Activated effector memory CD4-positive, alpha-beta T cell treated with Interleukin-2 at 50 U/mL for 16 hours (primary cell): ENCODE measurements around the gene SEMA3F.
A peak's percentile ranks its signal among the peaks of the same experiment; 100 is the strongest.
"Not testable (repeated sequence)": the region's sequence is repeated elsewhere in the genome, so short reads cannot be mapped to it uniquely, and the experiment has no call there.

Source experiments
- DNase-seq: peaks from one replicate; pipeline ENCODE4 v3.0.0-alpha.2; 2020

SEMA3F gene

GRCh38 chr3:50194128-50194902, 39.2 kb downstream of the SEMA3F start:
- DNase-seq, result peak; percentile 75

- peak; percentile 11 for DNase-seq
These were observed 39.9 kb downstream of the SEMA3F start for GRCh38 chr3:50194903-50195500.

- DNase-seq, result no peak
These were observed 40.6 kb downstream of the SEMA3F start for GRCh38 chr3:50195501-50196252.

GRCh38 chr3:50196253-50196801, 41.2 kb downstream of the SEMA3F start:
- no peak for DNase-seq

GRCh38 chr3:50201573-50202315, 46.6 kb downstream of the SEMA3F start:
- DNase-seq, result no peak

- no peak for DNase-seq
These were observed 47.4 kb downstream of the SEMA3F start for GRCh38 chr3:50202353-50203112.

- no peak for DNase-seq
These were observed 48.1 kb downstream of the SEMA3F start for GRCh38 chr3:50203113-50203808.

- DNase-seq, result no peak
These were observed 49.0 kb downstream of the SEMA3F start for GRCh38 chr3:50203809-50204803.

GRCh38 chr3:50204804-50205412, 49.8 kb downstream of the SEMA3F start, which contains the start of gene SLC38A3:
SLC38A3 (plus strand) TSS chr3:50205271; CDS start chr3:50214200, 8,929 bp downstream.
- peak; percentile 3 for DNase-seq

- peak; percentile 9 for DNase-seq
These were observed 50.5 kb downstream of the SEMA3F start for GRCh38 chr3:50205413-50206276.

GRCh38 chr3:50207359-50208042, 52.4 kb downstream of the SEMA3F start:
- DNase-seq, result no peak

GRCh38 chr3:50208677-50209344, 53.7 kb downstream of the SEMA3F start:
- DNase-seq, result no peak

GRCh38 chr3:50210176-50210509, 55.0 kb downstream of the SEMA3F start:
- DNase-seq, result no peak

GRCh38 chr3:50210510-50211367, 55.6 kb downstream of the SEMA3F start:
- no peak for DNase-seq

GRCh38 chr3:50211368-50211717, 56.2 kb downstream of the SEMA3F start:
- not testable (repeated sequence) for DNase-seq

- DNase-seq, result no peak
These were observed 56.8 kb downstream of the SEMA3F start for GRCh38 chr3:50211930-50212329.
